Amniotic stem cell (primary cell): ENCODE results near the gene EFEMP2.

Experiments used
- DNase-seq: peaks from one replicate; lab custom pipeline; 2025; lab: John Stamatoyannopoulos, UW

The EFEMP2 gene

DNA sequence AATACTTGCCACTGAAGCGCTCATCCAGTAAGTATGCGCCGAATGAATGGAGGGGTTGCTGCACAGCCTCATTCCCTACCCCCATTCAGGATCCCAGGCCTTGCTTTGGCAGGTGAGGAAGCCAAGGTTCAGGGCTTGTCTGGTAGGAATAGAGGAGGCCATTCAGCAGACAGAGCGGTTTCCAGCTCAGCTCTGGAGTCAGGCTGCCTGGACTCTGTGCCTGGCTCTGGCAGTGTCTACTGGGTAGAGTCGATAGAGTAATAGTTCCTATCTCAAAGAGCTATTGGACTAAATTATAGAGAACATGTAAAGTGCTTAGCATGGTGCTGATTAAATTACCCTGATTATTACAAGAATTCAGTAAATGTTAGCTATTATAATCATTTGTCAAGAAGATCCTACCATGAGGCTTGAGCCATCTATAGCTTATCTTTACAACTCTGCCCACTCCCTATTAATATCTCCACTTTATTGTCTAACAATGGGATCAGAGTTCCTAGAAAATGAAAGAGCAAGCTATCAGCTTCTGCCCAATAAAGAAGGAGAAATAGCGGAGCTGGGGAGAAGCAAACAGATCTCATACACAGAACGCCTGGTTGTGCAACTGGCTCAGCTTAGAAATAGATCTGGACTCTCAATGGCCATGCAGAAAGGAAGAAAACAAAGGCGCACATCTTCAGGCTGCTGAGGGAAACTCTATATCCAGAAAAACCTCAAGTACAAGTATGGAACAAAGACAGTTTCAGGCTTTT, 45.4 kb downstream of the EFEMP2 start:
- no peak for DNase-seq

DNA sequence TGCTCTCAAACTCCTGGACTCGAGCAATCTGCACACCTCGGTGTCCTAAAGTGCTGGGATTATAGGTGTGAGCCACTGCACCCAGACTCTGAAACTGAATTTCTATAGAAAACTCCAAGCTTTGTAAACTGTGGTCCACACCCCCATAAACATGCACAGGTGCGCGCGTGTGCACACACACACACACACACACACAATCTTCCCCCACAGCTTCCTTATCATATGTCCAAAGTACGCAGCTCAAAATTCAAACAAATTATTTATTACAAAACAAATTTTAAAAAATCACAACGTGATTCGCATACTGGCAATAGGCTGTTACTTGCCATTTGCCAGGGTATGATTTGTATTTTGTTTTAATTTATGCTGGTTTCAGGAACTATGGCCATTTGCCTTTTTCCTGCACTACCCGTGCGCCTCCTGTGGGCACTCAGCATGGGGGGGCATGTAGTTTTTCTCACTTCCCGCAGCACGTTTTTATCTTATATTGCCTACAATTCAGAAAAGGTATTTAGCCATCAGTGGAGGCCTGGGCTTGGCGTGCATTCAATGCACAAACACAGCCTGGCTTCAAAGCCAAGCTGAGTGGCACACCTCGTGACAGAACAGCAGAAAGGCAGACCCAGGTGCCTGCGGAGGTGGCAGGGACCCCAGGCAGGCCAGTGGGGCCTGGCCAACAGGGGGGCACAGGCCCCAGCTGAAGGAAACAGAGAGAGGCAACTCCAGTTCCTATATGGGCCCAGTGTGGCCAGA, 49.6 kb downstream of the EFEMP2 start:
- no peak for DNase-seq

- no peak for DNase-seq
These were observed 51.5 kb downstream of the EFEMP2 start for GRCh38 chr11:65821107-65821506.

DNA sequence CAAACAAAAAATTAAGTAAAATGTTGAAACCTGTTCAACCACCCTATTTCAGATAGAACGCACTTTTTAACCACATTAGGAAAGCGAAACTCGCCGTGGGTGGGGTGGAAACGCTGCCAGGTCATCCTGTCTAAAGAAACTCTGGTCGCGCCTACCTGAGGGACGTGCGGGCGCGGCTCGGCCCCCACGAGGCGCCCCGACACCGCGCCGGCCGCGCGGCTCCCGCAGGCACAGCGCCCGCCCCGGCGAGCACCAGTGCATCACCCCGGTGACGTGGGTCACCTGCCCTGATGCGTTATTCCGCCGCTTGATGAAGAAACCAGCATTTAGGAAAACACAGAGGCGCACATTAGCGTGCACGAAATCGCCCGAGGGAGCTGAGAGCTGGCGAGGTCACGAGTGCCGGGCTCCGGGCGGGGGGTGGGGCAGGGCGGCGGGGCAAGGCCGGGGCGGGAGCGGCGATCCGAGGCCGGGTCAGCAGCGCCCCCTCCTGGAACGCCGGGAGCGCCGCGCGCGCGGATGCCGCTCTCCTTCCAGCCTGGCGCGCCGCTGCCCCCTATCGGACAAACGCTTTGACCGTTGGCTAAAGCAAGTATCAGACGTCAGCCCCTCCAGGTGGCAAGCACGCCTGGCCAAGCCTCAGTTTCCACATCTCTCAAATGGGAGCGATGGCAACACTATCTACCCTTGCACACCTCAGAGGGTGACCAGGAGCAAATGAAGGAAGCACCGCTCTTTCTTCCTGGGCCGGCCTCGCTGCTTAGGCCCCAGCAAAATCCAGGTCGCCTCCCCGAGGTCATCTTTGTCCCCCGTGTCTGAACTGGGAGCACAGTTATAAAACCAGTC, 54.5 kb downstream of the EFEMP2 start:
- DNase-seq, result peak; percentile 92

DNA sequence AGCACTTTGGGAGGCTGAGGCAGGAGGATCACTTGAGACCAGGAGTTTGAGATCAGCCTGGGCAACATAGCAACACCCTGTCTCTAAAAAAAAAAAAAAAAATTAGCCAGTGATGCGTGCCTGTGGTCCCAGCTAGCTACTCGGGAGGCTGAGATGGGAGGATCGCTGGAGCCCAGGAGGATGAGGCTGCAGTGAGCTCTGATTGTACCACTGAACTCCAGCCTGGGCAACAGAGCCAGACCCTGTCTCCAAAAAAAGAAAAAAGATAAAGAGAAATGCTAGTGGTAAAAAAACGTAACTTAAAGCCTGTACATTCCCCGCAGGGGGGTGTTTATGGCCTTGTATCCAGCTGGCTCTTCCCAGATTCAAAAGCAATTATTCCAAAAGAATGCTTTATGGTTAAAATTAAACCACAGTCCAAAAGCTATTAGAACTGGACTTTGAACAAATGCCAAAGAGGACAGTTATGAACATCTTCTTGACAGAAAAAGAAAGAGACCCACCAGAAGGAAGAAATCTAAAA, 55.2 kb downstream of the EFEMP2 start:
- DNase-seq, result no peak

- no peak for DNase-seq
These were observed 55.9 kb downstream of the EFEMP2 start for GRCh38 chr11:65816696-65817095.
